ENCODE results near the gene ABTB2. TPM values are rescaled to one million over a fixed set of nuclear protein-coding genes. Genes with fewer than 3 reads are reported as not detected.
"Not testable (repeated sequence)": the region's sequence is repeated elsewhere in the genome, so short reads cannot be mapped to it uniquely, and the experiment has no call there.

The ABTB2 gene
- total and polyA plus RNA-seq, 2 experiments from 2014 or later, result 12.4 to 14.3 TPM

DNA sequence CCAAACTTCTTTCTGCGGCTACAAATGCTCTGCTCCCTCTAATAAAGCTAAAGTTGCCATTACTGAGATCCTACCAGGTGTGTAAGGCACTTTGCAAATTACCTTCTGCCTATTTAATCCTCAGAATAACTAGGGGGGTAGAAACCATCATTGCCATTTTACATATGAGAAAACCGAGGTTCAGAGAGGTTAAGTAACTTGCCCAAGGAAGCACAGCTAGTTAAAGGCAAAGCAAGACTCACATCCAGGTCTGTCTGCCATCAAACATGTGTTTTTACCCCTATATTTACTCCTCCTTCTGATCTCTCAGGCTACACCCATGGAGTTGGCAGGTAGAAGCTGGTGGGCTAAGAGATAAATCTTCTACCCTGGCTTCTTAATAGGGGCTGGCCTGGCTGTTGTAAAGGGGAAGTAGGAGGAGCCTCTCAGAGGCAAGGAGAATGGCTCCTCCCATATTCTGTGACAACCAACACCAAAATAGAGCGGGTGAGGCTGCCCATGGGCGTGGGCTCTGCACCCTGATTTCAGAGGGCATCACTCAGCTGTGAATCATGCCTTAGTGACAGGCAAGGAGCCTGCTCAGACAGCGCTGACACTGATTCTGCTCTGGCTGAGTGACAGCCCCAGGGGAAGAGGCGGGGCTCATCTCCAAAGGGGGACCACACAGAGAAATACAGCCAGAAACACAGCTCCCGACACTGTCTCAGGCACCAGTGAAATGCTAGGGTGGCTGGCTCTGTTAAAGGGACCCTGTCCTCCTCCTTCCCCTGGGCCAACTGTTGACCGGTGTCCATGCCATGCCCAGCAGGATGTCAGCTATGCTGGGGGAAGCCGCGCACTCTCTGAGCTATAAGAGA, 106.8 kb downstream of the ABTB2 start:
- H3K9me2 ChIP-seq (replicated peaks; ENCODE audit: insufficient read depth), result no peaks in the 10 kb centered on the region
- TF ChIP-seq, protein P1, sequence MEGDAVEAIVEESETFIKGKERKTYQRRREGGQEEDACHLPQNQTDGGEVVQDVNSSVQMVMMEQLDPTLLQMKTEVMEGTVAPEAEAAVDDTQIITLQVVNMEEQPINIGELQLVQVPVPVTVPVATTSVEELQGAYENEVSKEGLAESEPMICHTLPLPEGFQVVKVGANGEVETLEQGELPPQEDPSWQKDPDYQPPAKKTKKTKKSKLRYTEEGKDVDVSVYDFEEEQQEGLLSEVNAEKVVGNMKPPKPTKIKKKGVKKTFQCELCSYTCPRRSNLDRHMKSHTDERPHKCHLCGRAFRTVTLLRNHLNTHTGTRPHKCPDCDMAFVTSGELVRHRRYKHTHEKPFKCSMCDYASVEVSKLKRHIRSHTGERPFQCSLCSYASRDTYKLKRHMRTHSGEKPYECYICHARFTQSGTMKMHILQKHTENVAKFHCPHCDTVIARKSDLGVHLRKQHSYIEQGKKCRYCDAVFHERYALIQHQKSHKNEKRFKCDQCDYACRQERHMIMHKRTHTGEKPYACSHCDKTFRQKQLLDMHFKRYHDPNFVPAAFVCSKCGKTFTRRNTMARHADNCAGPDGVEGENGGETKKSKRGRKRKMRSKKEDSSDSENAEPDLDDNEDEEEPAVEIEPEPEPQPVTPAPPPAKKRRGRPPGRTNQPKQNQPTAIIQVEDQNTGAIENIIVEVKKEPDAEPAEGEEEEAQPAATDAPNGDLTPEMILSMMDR (IDR thresholded peaks at IDR 0.05; ENCODE audit: poor library complexity), result no peak
- TF ChIP-seq EZH2phosphoT487 (IDR thresholded peaks at IDR 0.05; ENCODE audit: low read depth, severe bottlenecking, unreplicated experiment) (no peak), EZH2 (IDR thresholded peaks at IDR 0.05; ENCODE audit: borderline replicate concordance) (no peak)
- no peak overlapping the region for H3K4me3 ChIP-seq
- peaks cover under 1% of the 10 kb centered on the region for H3K4me1 ChIP-seq (ENCODE audit: insufficient read depth)
- H2AFZ ChIP-seq, result no peak overlapping the region
- no peaks in the 10 kb centered on the region for H3K36me3 ChIP-seq (replicated peaks; ENCODE audit: insufficient read depth, low read depth)
- DNase-seq (ENCODE audit: low spot score), result peak; percentile 18
- 74% methylated on average over 10 of the region's 10 CpGs for WGBS (ENCODE audit: low lambda C conversion rate, missing lambda C conversion rate)
- H3K27me3 ChIP-seq, result no peaks in the 10 kb centered on the region
- H3K79me2 ChIP-seq, result peaks cover 35% of the 10 kb centered on the region
- H4K20me1 ChIP-seq (ENCODE audit: insufficient read depth, poor library complexity, severe bottlenecking), result no peaks in the 10 kb centered on the region
- no peaks in the 10 kb centered on the region for H3K9me3 ChIP-seq (ENCODE audit: low read depth)
- no peak overlapping the region for H3K27ac ChIP-seq
- no peak overlapping the region for H3K4me2 ChIP-seq

DNA sequence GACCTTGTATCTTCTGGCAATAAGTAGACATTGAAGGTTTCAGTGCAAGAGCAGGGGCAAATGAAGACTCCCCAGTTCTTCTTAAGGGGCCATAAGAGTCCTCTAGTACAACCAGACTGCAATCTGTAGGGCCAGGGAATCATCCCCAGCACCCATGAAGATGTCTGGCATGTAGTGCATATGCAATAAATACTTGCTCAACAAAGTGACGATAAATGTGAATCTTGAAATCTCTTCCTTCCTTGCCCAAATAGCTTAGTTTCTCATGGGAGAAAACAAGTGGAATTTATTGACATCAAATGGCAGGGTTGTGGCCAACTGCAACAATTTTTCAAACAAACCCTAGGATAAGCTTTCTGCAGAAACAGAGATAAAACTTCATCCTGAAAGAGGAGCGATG, 107.6 kb downstream of the ABTB2 start:
- peaks cover under 1% of the 10 kb centered on the region for H3K4me1 ChIP-seq (ENCODE audit: insufficient read depth)
- no peaks in the 10 kb centered on the region for H3K27me3 ChIP-seq
- no peak overlapping the region for H3K4me3 ChIP-seq
- H3K27ac ChIP-seq, result no peak overlapping the region
- H2AFZ ChIP-seq, result no peak overlapping the region
- no peak for DNase-seq (ENCODE audit: low spot score)
- TF ChIP-seq EZH2 (IDR thresholded peaks at IDR 0.05; ENCODE audit: borderline replicate concordance) (no peak), EZH2phosphoT487 (IDR thresholded peaks at IDR 0.05; ENCODE audit: low read depth, severe bottlenecking, unreplicated experiment) (no peak)
- TF ChIP-seq, protein P1 (IDR thresholded peaks at IDR 0.05; ENCODE audit: poor library complexity), result no peak
- no peak overlapping the region for H3K4me2 ChIP-seq
- no peaks in the 10 kb centered on the region for H4K20me1 ChIP-seq (ENCODE audit: insufficient read depth, poor library complexity, severe bottlenecking)
- H3K9me2 ChIP-seq (replicated peaks; ENCODE audit: insufficient read depth), result no peaks in the 10 kb centered on the region
- peaks cover 36% of the 10 kb centered on the region for H3K79me2 ChIP-seq
- no peaks in the 10 kb centered on the region for H3K9me3 ChIP-seq (ENCODE audit: low read depth)
- no peaks in the 10 kb centered on the region for H3K36me3 ChIP-seq (replicated peaks; ENCODE audit: insufficient read depth, low read depth)
- WGBS (ENCODE audit: low lambda C conversion rate, missing lambda C conversion rate), result 85% methylated on average over 2 of the region's 2 CpGs

DNA sequence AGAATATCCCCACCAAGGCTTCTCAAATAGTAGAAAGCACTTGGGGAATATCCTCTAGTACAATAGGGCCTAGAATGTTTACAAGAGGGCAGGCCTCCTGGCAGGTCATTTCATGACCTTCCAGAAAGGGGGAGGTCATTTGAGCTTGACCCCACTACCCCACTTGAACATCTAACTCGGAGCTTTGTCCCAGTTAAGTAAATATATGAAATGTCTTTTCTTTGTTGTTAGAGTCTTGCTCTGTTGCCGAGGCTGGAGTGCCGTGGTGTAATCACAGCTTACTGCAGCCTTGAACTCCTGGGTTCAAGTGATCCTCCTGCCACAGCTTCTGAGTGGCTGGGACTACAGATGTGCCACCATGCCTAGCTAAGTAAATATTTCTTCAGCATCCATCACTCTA, 108.4 kb downstream of the ABTB2 start:
- no peak for TF ChIP-seq EZH2phosphoT487 (IDR thresholded peaks at IDR 0.05; ENCODE audit: low read depth, severe bottlenecking, unreplicated experiment)
- TF ChIP-seq EZH2 (IDR thresholded peaks at IDR 0.05; ENCODE audit: borderline replicate concordance), result no peak
- TF ChIP-seq, protein P1 (IDR thresholded peaks at IDR 0.05; ENCODE audit: poor library complexity), result no peak
- H3K4me2 ChIP-seq, result no peak overlapping the region
- peaks cover 32% of the 10 kb centered on the region for H3K79me2 ChIP-seq
- no peaks in the 10 kb centered on the region for H3K9me3 ChIP-seq (ENCODE audit: low read depth)
- H3K36me3 ChIP-seq (replicated peaks; ENCODE audit: insufficient read depth, low read depth), result no peaks in the 10 kb centered on the region
- no peak overlapping the region for H3K27ac ChIP-seq
- H3K27me3 ChIP-seq, result no peaks in the 10 kb centered on the region
- no peaks in the 10 kb centered on the region for H4K20me1 ChIP-seq (ENCODE audit: insufficient read depth, poor library complexity, severe bottlenecking)
- WGBS (ENCODE audit: low lambda C conversion rate, missing lambda C conversion rate), result 56% methylated on average over 3 of the region's 3 CpGs
- H3K9me2 ChIP-seq (replicated peaks; ENCODE audit: insufficient read depth), result no peaks in the 10 kb centered on the region
- no peak overlapping the region for H3K4me3 ChIP-seq
- no peak for DNase-seq (ENCODE audit: low spot score)
- no peak overlapping the region for H2AFZ ChIP-seq
- H3K4me1 ChIP-seq (ENCODE audit: insufficient read depth), result peaks cover 8% of the 10 kb centered on the region

DNA sequence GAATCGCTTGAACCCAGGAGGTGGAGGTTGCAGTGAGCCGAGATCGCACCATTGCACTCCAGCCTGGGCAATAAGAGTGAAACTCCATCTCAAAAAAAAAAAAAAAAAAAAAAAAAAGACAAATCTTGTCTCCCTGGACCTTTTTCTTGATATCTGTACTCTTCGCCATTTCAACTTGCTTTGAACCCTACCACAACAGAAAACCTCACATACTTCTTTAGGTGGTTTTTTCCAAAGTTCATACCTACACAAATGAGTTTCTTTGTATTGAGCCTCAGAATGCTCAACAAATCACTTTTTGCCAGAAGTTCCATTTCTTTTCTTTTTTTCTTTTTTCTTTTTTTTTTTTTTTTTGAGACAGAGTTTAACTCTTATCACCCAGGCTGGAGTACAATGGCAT, 111.3 kb downstream of the ABTB2 start:
- H4K20me1 ChIP-seq (ENCODE audit: insufficient read depth, poor library complexity, severe bottlenecking); H3K4me3 ChIP-seq; H3K4me2 ChIP-seq; H2AFZ ChIP-seq; H3K9me2 ChIP-seq (replicated peaks; ENCODE audit: insufficient read depth); H3K9me3 ChIP-seq (ENCODE audit: low read depth); H3K27ac ChIP-seq; H3K36me3 ChIP-seq (replicated peaks; ENCODE audit: insufficient read depth, low read depth); H3K27me3 ChIP-seq; DNase-seq (ENCODE audit: low spot score): not testable (repeated sequence)
- Histone ChIP-seq H3K4me1 (ENCODE audit: insufficient read depth) (peaks cover 23% of the 10 kb centered on the region), H3K79me2 (peaks cover 25% of the 10 kb centered on the region)
- 50% methylated on average over 2 of the region's 4 CpGs for WGBS (ENCODE audit: low lambda C conversion rate, missing lambda C conversion rate)
